ENCODE data around the gene SPSB2.
"Not testable (repeated sequence)": the region's sequence is repeated elsewhere in the genome, so short reads cannot be mapped to it uniquely, and the experiment has no call there.

SPSB2 gene

GRCh38 chr12:6869049-6870021 lies 3.8 kb downstream of the SPSB2 start:
- peak; percentile 27 for DNase-seq

- no peak for DNase-seq
Measured at GRCh38 chr12:6868211-6869048, 4.7 kb downstream of the SPSB2 start.

- DNase-seq = peak; percentile 48
Measured at GRCh38 chr12:6867413-6868210, 5.5 kb downstream of the SPSB2 start, which contains the start of gene TPI1. TPI1 (plus strand) TSS chr12:6867531; CDS start chr12:6867567, 36 bp downstream.

- DNase-seq = no peak
Measured at GRCh38 chr12:6866920-6867412, 6.1 kb downstream of the SPSB2 start.

GRCh38 chr12:6866163-6866919 lies 6.8 kb downstream of the SPSB2 start:
- no peak for DNase-seq

GRCh38 chr12:6865307-6865706 lies 7.8 kb downstream of the SPSB2 start:
- not testable (repeated sequence) for DNase-seq

GRCh38 chr12:6863586-6864321 lies 9.3 kb downstream of the SPSB2 start:
- DNase-seq = no peak

- DNase-seq = no peak
Measured at GRCh38 chr12:6863033-6863432, 10.1 kb downstream of the SPSB2 start.

- no peak for DNase-seq
Measured at GRCh38 chr12:6861391-6861790, 11.7 kb downstream of the SPSB2 start.

GRCh38 chr12:6860942-6861341 lies 12.2 kb downstream of the SPSB2 start:
- DNase-seq = no peak

- DNase-seq = no peak
Measured at GRCh38 chr12:6860116-6860515, 13.0 kb downstream of the SPSB2 start.

- no peak for DNase-seq
Measured at GRCh38 chr12:6858799-6859198, 14.3 kb downstream of the SPSB2 start.

GRCh38 chr12:6855322-6855721 lies 17.8 kb downstream of the SPSB2 start:
- no peak for DNase-seq

GRCh38 chr12:6854036-6854435 lies 19.1 kb downstream of the SPSB2 start:
- DNase-seq = no peak

- DNase-seq = no peak
Measured at GRCh38 chr12:6853626-6854025, 19.5 kb downstream of the SPSB2 start.

- no peak for DNase-seq
Measured at GRCh38 chr12:6852651-6853354, 20.3 kb downstream of the SPSB2 start.

- peak; percentile 98 for DNase-seq
Measured at GRCh38 chr12:6851921-6852650, 21.0 kb downstream of the SPSB2 start, which contains the start of gene USP5. USP5 (plus strand) TSS chr12:6852150; CDS start chr12:6852180, 30 bp downstream.

- peak; percentile 94 for DNase-seq
Measured at GRCh38 chr12:6851153-6851920, 21.8 kb downstream of the SPSB2 start, which contains the start of gene CDCA3. CDCA3 (minus strand) TSS chr12:6851286; CDS start chr12:6850952, 334 bp downstream.

- DNase-seq = no peak
Measured at GRCh38 chr12:6850796-6851152, 22.3 kb downstream of the SPSB2 start.
